Measurements from ENCODE around the gene ZSWIM6. TPM values are rescaled to one million over a fixed set of nuclear protein-coding genes. Genes with fewer than 3 reads are reported as not detected.

The ZSWIM6 gene
- total RNA-seq, 1 donor from 2014 or later, result 5.7 TPM

DNA sequence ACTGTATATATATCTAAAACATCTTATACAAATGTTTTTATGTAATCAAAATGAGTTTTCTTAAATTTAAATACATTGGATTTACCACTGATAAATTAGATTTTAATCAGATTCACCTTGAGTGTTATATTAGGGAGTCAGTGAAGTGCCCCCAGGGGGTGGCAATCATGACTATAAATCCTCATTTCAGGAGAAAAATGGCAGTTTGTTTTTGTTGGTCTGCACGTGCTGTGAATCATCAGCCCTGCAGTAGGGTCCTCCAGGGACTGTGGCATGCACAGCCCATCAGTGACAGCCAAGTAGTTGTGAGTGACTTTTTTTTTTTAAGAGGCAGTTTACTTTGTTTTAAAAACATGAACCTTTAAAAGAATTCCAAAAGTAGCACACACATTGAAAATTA lies 65.2 kb downstream of the ZSWIM6 start:
- intact Hi-C loops (cut with micrococcal nuclease), result no loop called here
- no peak overlapping the region for H3K27ac ChIP-seq (replicated peaks)

DNA sequence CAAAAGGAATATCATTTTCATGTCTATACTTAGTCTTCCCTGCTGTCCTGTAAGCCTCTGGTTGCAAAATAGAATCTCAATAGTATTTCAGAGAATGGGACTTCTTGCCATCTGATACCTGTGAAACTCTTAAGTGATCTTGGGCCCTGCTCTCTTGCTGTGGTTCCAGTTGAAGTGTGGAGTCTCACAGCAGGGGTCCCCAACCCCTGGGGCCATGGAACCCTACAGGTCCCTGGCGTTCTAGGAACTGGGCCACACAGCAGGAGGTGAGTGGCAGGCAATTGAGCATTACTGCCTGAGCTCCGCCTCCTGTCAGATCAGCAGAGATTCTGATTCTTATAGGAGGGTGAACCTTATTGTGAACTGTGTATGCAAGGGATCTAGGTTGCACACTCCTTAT lies 65.9 kb downstream of the ZSWIM6 start:
- H3K9me3 ChIP-seq (replicated peaks), result no peaks in the 10 kb centered on the region

More for the DNA sequence above, 65.2 kb downstream of the ZSWIM6 start:
- no peaks in the 10 kb centered on the region for H3K27me3 ChIP-seq (ENCODE audit: low read depth)
- no peak for DNase-seq
- TF ChIP-seq, protein P1, sequence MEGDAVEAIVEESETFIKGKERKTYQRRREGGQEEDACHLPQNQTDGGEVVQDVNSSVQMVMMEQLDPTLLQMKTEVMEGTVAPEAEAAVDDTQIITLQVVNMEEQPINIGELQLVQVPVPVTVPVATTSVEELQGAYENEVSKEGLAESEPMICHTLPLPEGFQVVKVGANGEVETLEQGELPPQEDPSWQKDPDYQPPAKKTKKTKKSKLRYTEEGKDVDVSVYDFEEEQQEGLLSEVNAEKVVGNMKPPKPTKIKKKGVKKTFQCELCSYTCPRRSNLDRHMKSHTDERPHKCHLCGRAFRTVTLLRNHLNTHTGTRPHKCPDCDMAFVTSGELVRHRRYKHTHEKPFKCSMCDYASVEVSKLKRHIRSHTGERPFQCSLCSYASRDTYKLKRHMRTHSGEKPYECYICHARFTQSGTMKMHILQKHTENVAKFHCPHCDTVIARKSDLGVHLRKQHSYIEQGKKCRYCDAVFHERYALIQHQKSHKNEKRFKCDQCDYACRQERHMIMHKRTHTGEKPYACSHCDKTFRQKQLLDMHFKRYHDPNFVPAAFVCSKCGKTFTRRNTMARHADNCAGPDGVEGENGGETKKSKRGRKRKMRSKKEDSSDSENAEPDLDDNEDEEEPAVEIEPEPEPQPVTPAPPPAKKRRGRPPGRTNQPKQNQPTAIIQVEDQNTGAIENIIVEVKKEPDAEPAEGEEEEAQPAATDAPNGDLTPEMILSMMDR (IDR thresholded peaks at IDR 0.05; ENCODE audit: borderline replicate concordance), result no peak
- peaks cover 34% of the 10 kb centered on the region for H3K4me1 ChIP-seq
- no peak overlapping the region for H3K4me3 ChIP-seq
- H3K9me3 ChIP-seq (replicated peaks), result no peaks in the 10 kb centered on the region
- H3K36me3 ChIP-seq, result no peaks in the 10 kb centered on the region

DNA sequence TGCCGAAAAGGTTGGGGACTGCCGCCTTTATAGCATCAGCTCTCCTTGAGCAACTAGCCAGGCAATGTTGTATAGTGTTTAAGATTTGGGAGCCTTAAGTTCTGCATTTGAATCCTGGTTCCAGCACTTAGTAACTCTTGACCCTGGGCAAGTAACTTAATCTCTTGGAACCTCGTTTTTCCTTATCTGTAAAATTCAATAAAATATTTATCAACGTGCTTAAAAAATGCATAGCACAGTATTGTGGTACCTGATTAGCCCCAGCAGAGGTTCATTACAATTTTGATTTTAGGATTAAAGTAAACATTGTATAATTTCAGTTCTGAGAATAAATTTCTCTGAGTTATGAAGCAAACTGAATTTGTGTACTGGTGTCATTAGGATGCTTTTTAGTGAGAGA lies 66.4 kb downstream of the ZSWIM6 start:
- no peak for DNase-seq
- Histone ChIP-seq H3K27ac (replicated peaks) (no peak overlapping the region), H3K4me1 (peaks cover 46% of the 10 kb centered on the region), H3K4me3 (no peak overlapping the region), H3K36me3 (no peaks in the 10 kb centered on the region), H3K27me3 (ENCODE audit: low read depth) (no peaks in the 10 kb centered on the region), H3K9me3 (replicated peaks) (no peaks in the 10 kb centered on the region)
- intact Hi-C loops (cut with micrococcal nuclease), result no loop called here
- TF ChIP-seq, protein P1 (IDR thresholded peaks at IDR 0.05; ENCODE audit: borderline replicate concordance), result no peak

More for the DNA sequence above, 65.9 kb downstream of the ZSWIM6 start:
- Histone ChIP-seq H3K4me3 (no peak overlapping the region), H3K27me3 (ENCODE audit: low read depth) (no peaks in the 10 kb centered on the region), H3K27ac (replicated peaks) (no peak overlapping the region), H3K4me1 (peaks cover 41% of the 10 kb centered on the region), H3K36me3 (no peaks in the 10 kb centered on the region)
- intact Hi-C loops (cut with micrococcal nuclease), result no loop called here
- TF ChIP-seq, protein P1 (IDR thresholded peaks at IDR 0.05; ENCODE audit: borderline replicate concordance), result no peak
- no peak for DNase-seq

DNA sequence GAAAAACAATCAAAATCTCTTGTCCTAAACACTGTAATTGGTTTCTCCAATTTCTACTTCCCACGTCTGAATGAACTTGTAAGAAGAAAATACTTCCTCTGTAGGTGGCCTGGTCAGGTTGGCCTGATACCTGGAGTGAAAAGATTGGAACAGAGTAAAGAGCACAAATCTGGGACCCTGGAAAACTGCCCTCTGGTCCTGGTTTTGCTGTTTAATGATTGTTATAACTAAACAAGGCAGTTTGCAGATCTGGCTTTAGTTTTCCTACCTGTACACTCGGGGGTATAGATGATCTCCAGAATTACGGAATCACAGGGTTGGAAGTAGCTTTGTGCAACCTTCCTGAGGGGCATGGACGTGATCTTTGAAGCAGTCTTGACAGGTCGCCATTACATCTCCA lies 67.6 kb downstream of the ZSWIM6 start:
- intact Hi-C loops (cut with micrococcal nuclease), result loop anchor here (10.0 kb wide), 1 partner anchor 65 kb away; the partner anchor contains the start of gene ZSWIM6
- no peak for DNase-seq
- no peak overlapping the region for H3K27ac ChIP-seq (replicated peaks)
- H3K9me3 ChIP-seq (replicated peaks), result no peaks in the 10 kb centered on the region
- no peaks in the 10 kb centered on the region for H3K36me3 ChIP-seq
- TF ChIP-seq, protein P1 (IDR thresholded peaks at IDR 0.05; ENCODE audit: borderline replicate concordance), result no peak
- peaks cover 39% of the 10 kb centered on the region for H3K4me1 ChIP-seq
- H3K27me3 ChIP-seq (ENCODE audit: low read depth), result no peaks in the 10 kb centered on the region
- H3K4me3 ChIP-seq, result no peak overlapping the region

DNA sequence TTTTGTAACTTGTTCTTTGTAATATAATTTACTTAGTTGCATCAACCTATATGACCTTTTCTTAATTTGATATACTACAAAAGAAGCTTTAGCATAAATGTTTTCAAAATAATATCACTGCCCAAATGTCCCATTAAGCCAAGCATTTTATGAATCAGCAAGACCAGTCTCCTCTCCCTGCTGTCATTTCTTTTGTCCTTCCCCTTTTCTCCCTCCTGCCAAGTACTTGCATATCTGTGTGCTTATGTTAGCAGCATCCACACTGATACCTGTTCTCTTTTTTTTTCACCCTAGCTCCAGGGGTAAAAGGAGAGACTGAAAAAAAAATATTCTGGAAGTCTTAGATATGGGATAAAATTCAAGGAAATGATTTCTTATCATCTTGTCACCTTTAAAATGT lies 69.7 kb downstream of the ZSWIM6 start:
- no peak for DNase-seq
- no peaks in the 10 kb centered on the region for H3K27me3 ChIP-seq (ENCODE audit: low read depth)
- intact Hi-C loops (cut with micrococcal nuclease), result loop anchor here (10.0 kb wide), 1 partner anchor 67 kb away; the partner anchor contains the start of gene ZSWIM6
- TF ChIP-seq, protein P1 (IDR thresholded peaks at IDR 0.05; ENCODE audit: borderline replicate concordance), result no peak
- no peaks in the 10 kb centered on the region for H3K36me3 ChIP-seq
- peaks cover 37% of the 10 kb centered on the region for H3K4me1 ChIP-seq
- no peak overlapping the region for H3K4me3 ChIP-seq
- H3K9me3 ChIP-seq (replicated peaks), result no peaks in the 10 kb centered on the region
- H3K27ac ChIP-seq (replicated peaks), result no peak overlapping the region

All from left ventricle myocardium inferior (tissue), 1 donor.